HL-60 (cell line): ENCODE results near the gene TMEM108.

Experiments
- DNase-seq, 2 experiments: peaks; one replicate each; pipeline ENCODE4 v3.0.0-alpha.2; 2010 to 2020; ENCODE audit warnings: low read depth in 1 of 2, low spot score in 1 of 2
- H3K27ac ChIP-seq: fragments of 250-450 bp; sonication (Bioruptor Pico); replicated peaks from 2 replicates; pipeline ENCODE4 v1.5.1; 2020; ENCODE audit warnings: mild to moderate bottlenecking, moderate library complexity
- H3K27me3 ChIP-seq: fragments of 250-450 bp; sonication (Bioruptor Pico); 2 replicates; pipeline ENCODE4 v1.5.1; 2021; ENCODE audit warnings: mild to moderate bottlenecking, moderate library complexity; ENCODE audit not compliant: insufficient read depth, poor library complexity, severe bottlenecking
- H3K4me3 ChIP-seq: replicated peaks from 2 replicates; pipeline ENCODE4 v1.5.1; 2011; ENCODE audit warnings: mild to moderate bottlenecking, control low read depth, low read length; ENCODE audit not compliant: insufficient read depth
- CTCF ChIP-seq: IDR thresholded peaks from one replicate; pipeline ENCODE4 v1.5.1; 2011; ENCODE audit warnings: low read length, control low read depth, inconsistent platforms; ENCODE audit not compliant: insufficient read depth
- GABPA ChIP-seq: IDR thresholded peaks from 2 replicates; pipeline ENCODE4 v1.6.1; 2012; ENCODE audit warnings: low read depth
- POLR2AphosphoS5 ChIP-seq: IDR thresholded peaks from 2 replicates; pipeline ENCODE4 v1.6.1; 2012; ENCODE audit warnings: low read depth
- REST ChIP-seq: IDR thresholded peaks from 2 replicates; pipeline ENCODE4 v1.6.1; 2012; ENCODE audit warnings: low read depth; ENCODE audit not compliant: insufficient replicate concordance
- SPI1 ChIP-seq: IDR thresholded peaks from 2 replicates; pipeline ENCODE4 v1.6.1; 2012; ENCODE audit warnings: low read depth, mild to moderate bottlenecking, borderline replicate concordance

TMEM108 gene

GRCh38 chr3:133254151-133254550 is 216.0 kb downstream of the TMEM108 start:
- H3K27me3 ChIP-seq, result peaks cover 6% of the 10 kb centered on the region
- DNase-seq, result no peak

GRCh38 chr3:133254716-133255115 is 216.5 kb downstream of the TMEM108 start:
- TF ChIP-seq SPI1, result no peak
- no peak for TF ChIP-seq REST
- no peak for TF ChIP-seq CTCF
- TF ChIP-seq POLR2AphosphoS5, result no peak
- TF ChIP-seq GABPA, result no peak
- Histone ChIP-seq H3K27me3 (peaks cover 6% of the 10 kb centered on the region), H3K27ac (no peak overlapping the region), H3K4me3 (no peak overlapping the region)
- DNase-seq, result no peak

More at GRCh38 chr3:133254151-133254550, 216.0 kb downstream of the TMEM108 start:
- no peak overlapping the region for H3K27ac ChIP-seq
- no peak overlapping the region for H3K4me3 ChIP-seq
- TF ChIP-seq CTCF (no peak), GABPA (no peak), REST (no peak), POLR2AphosphoS5 (no peak), SPI1 (no peak)

GRCh38 chr3:133256787-133257483 is 218.7 kb downstream of the TMEM108 start:
- Histone ChIP-seq H3K27ac (no peak overlapping the region), H3K4me3 (no peak overlapping the region), H3K27me3 (peaks cover 6% of the 10 kb centered on the region)
- no peak for DNase-seq
- no peak for TF ChIP-seq REST
- TF ChIP-seq POLR2AphosphoS5, result no peak
- no peak for TF ChIP-seq GABPA
- no peak for TF ChIP-seq CTCF
- TF ChIP-seq SPI1, result no peak
